Urothelium cell line (cell line): ENCODE measurements around the gene DDX21.
"Not testable (repeated sequence)": the region's sequence is repeated elsewhere in the genome, so short reads cannot be mapped to it uniquely, and the experiment has no call there.

Experiments
- DNase-seq: peaks from one replicate; pipeline ENCODE4 v3.0.0; 2011; ENCODE audit warnings: low spot score, mixed read lengths
- FAIRE-seq: peaks from 2 replicates; lab custom pipeline; 2011; peaks lifted over from hg19 to GRCh38; lab: Jason Lieb, UNC

The DDX21 gene

DNA sequence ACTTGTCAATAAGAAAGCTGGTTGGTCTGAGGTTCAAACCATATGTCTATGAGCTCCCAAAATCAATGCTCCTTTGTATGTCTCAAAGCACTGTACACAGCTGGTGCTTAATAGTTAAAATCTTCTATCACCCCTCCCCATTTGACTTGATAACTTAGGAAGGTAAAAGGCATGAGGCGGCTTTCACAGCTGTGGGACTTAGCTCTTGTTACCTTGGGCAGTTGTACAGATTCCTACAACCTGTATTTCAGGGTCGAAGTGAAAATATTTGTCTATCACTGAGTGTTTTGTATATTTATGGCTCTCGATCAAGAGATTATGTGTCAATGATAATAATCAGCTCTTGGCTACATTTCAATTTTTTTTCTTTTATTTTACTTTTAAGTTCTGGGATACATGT is 31.6 kb downstream of the DDX21 start:
- FAIRE-seq, result no peak

DNA sequence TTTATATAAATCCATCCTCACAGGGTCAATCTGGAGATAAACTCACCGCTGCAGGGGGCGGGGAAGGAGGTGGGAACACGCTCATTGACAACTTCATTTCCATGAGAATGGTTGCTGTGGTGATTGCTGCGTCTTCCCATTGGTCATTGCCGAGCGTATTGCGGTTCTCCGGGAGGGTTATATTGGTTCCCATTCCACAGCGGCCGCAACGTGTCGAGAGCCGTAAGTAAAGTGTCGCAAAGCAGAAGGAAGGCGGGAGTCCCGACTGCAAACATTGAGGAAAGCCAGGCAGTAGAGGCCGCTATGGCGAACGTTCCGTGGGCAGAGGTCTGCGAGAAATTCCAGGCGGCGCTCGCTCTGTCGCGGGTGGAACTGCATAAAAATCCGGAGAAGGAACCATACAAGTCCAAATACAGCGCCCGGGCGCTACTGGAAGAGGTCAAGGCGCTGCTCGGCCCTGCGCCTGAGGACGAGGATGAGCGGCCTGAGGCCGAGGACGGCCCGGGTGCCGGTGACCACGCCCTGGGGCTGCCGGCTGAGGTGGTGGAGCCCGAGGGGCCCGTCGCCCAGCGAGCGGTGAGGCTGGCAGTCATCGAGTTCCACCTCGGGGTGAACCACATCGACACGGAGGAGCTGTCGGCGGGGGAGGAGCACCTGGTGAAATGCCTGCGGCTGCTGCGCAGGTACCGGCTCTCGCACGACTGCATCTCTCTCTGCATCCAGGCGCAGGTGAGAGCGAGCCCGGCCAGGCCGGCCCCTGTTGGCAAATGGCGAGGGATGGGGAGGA is 32.8 kb downstream of the DDX21 start, which contains the start of gene KIFBP:
Gene KIFBP, plus strand, starts transcription at position 274 of the 787 bp plus-strand sequence. Its CDS starts 30 bp downstream, at position 304.
- FAIRE-seq, result peak; percentile 91
- DNase-seq, result peak; percentile 99

More for the DNA sequence above, 31.6 kb downstream of the DDX21 start:
- DNase-seq, result no peak

- FAIRE-seq, result no peak
- no peak for DNase-seq
These were observed 33.5 kb downstream of the DDX21 start for GRCh38 chr10:68989317-68989990.

DNA sequence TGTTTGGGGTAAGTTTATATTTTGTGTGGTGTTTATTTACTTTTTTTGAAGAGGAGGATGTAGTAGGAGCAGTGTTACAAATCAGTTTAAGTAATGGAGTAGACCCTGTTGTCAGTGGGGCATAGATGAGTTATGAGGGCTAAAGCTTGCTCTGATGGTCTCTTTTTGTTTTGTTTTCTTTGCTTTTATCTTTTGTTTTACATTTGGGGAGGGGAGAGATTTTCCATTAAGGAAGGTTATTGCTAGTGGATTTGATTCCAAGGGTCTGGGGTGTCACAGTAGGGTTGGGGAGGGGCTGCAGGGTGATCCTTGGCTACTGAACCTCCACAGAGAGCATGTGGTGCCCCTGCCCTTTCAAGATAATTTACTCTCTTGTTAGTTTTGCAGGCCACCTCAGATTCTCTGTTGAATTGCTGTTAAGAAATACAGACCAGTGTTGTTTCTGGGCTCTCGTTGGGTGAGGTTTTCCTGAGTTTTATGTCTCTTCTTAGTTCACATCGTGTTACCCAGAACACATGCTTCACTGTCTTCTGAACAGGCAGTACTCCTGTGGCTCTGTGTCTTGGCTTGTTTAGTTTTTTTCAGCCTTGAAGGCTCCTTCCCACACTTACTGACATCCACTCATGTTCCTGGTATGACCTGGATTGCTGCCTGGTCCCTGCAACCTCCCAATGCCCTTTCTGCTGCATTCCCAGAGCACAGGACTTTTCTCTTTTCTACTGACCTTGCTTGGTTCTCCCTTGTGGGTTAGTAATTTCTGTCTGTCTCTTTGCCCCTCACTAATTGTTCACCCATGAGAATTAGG is 36.9 kb downstream of the DDX21 start:
- DNase-seq (no peak), FAIRE-seq (no peak)

- DNase-seq (no peak), FAIRE-seq (no peak)
These were observed 41.2 kb downstream of the DDX21 start for GRCh38 chr10:68997211-68997610.

DNA sequence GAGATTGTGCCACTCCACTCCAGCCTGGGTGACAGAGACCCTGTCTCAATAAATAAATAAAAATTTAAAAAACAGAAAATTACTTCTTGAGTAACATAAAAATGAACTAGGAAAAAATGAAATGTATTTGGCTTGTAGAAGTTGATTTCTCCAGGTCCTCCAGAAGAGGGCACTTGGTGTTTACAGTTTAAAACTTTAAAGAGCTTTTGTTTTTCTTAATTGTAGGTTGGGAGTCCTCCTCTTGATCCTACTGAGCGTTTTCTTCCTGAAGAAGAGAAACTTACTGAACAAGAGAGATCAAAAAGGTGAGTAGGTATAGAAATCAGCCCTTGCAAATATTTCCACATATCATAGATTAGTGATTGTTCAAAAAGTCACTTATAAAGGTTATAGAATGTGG is 48.9 kb downstream of the DDX21 start:
- FAIRE-seq (no peak), DNase-seq (no peak)

- FAIRE-seq (no peak), DNase-seq (no peak)
These were observed 49.9 kb downstream of the DDX21 start for GRCh38 chr10:69005704-69006485.

DNA sequence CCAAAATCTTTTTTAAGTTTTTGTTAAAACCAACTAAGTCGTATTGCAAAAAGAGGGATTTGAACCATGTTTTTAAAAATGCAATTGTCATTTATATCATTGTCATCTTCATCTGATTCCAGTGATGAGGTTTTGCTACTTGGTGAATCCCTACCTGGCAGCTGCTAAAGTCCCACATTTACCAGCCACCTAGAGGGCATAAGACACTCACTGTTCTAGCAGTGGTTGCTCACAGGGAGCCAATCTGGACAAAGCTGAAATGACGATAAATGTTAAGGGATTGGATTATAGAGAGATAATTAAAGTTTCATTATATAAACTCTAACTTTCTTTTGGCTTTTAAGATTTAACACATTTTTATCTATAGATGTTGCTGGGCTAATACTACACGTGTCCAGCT is 51.3 kb downstream of the DDX21 start:
- FAIRE-seq, result no peak
- no peak for DNase-seq

- FAIRE-seq (no peak), DNase-seq (no peak)
These were observed 53.4 kb downstream of the DDX21 start for GRCh38 chr10:69009360-69009759.

GRCh38 chr10:69010151-69010640 is 54.2 kb downstream of the DDX21 start:
- FAIRE-seq (no peak), DNase-seq (no peak)

- FAIRE-seq, DNase-seq: not testable (repeated sequence)
These were observed 56.8 kb downstream of the DDX21 start for GRCh38 chr10:69012778-69013177.

DNA sequence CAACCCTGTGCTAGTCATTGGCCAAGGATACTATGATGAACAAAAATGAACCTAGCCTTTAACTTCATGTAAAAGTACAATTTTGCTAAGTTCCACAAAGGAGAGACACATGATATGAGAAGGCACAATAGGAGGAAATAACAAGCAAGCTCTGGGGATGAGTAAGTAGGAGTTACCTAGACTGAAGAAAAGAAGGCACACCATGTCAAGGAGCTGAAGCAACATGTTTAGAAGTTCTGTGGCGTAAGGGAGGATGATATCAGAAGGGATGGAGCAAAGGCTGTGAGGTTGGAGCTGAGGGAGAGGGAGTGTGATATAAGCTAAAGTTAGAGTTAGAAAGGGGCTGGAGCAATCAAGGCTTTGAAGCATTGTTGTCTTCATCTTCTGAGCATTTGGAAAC is 58.2 kb downstream of the DDX21 start:
- FAIRE-seq (peak; percentile 32), DNase-seq (no peak)

- FAIRE-seq, result no peak
- DNase-seq, result no peak
These were observed 62.6 kb downstream of the DDX21 start for GRCh38 chr10:69018613-69019012.

DNA sequence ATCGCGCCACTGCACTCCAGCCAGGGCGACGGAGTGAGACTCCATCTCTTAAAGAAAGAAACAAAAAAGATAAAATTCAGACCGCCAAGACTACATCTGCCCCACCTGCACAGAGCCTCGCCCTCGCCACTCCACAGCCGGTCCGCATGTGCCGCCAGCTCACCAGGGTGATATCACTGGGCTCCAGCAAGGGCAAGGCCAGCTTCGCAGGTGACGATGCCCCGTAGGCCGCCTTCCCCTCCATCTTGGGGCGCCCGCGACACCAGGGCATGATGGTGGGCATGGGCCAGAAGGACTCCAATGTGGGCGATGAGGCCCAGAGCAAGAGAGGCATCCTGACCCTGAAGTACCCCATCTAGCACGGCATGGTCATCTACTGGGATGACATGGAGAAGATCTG is 66.6 kb downstream of the DDX21 start:
- FAIRE-seq (no peak), DNase-seq (no peak)

GRCh38 chr10:69025370-69025896 is 69.5 kb downstream of the DDX21 start:
- no peak for DNase-seq
- FAIRE-seq, result no peak

DNA sequence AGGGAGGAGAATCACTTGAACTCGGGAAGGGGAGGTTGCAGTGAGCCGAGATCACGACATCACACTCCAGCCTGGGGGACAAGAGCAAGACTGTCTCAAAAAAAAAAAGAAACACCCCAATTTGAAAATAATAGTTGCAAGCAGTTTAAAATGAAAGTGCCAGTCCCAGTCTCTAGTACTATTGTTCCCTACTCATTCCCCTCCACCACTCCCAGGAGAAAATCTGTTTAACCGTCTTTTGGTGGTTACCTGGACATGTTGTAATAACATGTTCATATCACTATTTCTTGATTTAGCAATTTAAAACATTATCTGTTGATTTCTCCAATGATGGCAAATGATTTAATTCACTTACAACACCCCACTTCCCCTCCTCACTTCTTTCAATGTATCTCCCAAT is 77.3 kb downstream of the DDX21 start:
- DNase-seq (no peak), FAIRE-seq (no peak)
